ENCODE measurements around the gene MARCKSL1. TPM values are rescaled to one million over a fixed set of nuclear protein-coding genes. Genes with fewer than 3 reads are reported as not detected.

Gene MARCKSL1
- total RNA-seq, 6 donors from 2014 or later = 1.0 to 56.9 (median 9.4) TPM

- DNase-seq (no peak), ATAC-seq (ENCODE audit: low FRiP score in 2 of 2) (no peak)
- no peaks in the 10 kb centered on the region for H3K4me1 ChIP-seq
- peaks cover 41 to 90% (median 77%) of the 10 kb centered on the region in 4 donors for H3K36me3 ChIP-seq
- H3K4me3 ChIP-seq = no peak overlapping the region
- TF ChIP-seq EP300 (IDR thresholded peaks at IDR 0.05) = no peak
- TF ChIP-seq POLR2AphosphoS5 (IDR thresholded peaks at IDR 0.05) = no peak
- TF ChIP-seq CTCF (IDR thresholded peaks at IDR 0.05) = no peak
- TF ChIP-seq POLR2A (IDR thresholded peaks at IDR 0.05) = no peak
- H3K9me3 ChIP-seq = no peaks in the 10 kb centered on the region
- no peaks in the 10 kb centered on the region for H3K27me3 ChIP-seq
- H3K27ac ChIP-seq = no peak overlapping the region
- 59 to 65% methylated on average over 1 of the region's 1 CpG for WGBS, 2 donors
Measured at GRCh38 chr1:32373996-32374592, 38.1 kb upstream of the MARCKSL1 start.

- no peak for DNase-seq
- Histone ChIP-seq H3K4me1 (no peaks in the 10 kb centered on the region), H3K27me3 (no peaks in the 10 kb centered on the region), H3K4me3 (no peak overlapping the region), H3K36me3 (peaks cover 28 to 90% (median 77%) of the 10 kb centered on the region in 4 donors), H3K27ac (no peak overlapping the region), H3K9me3 (no peaks in the 10 kb centered on the region)
- 76 to 79% methylated on average over 5 of the region's 5 CpGs for WGBS, 2 donors
- TF ChIP-seq CTCF (IDR thresholded peaks at IDR 0.05) (no peak), POLR2AphosphoS5 (IDR thresholded peaks at IDR 0.05) (no peak), POLR2A (IDR thresholded peaks at IDR 0.05) (no peak), EP300 (IDR thresholded peaks at IDR 0.05) (no peak)
- no peak for ATAC-seq (ENCODE audit: low FRiP score in 2 of 2)
Measured at GRCh38 chr1:32372149-32372756, 36.2 kb upstream of the MARCKSL1 start.

- H3K27ac ChIP-seq = no peak overlapping the region
- DNase-seq = no peak
- no peaks in the 10 kb centered on the region for H3K4me1 ChIP-seq
- no peaks in the 10 kb centered on the region for H3K9me3 ChIP-seq
- H3K36me3 ChIP-seq = peaks cover 15 to 87% (median 65%) of the 10 kb centered on the region in 4 donors
- 93 to 94% methylated on average over 7 of the region's 7 CpGs for WGBS, 2 donors
- no peaks in the 10 kb centered on the region for H3K27me3 ChIP-seq
- H3K4me3 ChIP-seq = no peak overlapping the region
- TF ChIP-seq CTCF (IDR thresholded peaks at IDR 0.05) (no peak), EP300 (IDR thresholded peaks at IDR 0.05) (no peak), POLR2A (IDR thresholded peaks at IDR 0.05) (no peak), POLR2AphosphoS5 (IDR thresholded peaks at IDR 0.05) (no peak)
- no peak for ATAC-seq (ENCODE audit: low FRiP score in 2 of 2)
Measured at GRCh38 chr1:32367912-32368635, 32.0 kb upstream of the MARCKSL1 start.

- WGBS, 2 donors = 88 to 93% methylated on average over 6 of the region's 6 CpGs
Measured at GRCh38 chr1:32365445-32365844, 29.4 kb upstream of the MARCKSL1 start.

More at GRCh38 chr1:32365445-32365844, 29.4 kb upstream of the MARCKSL1 start:
- DNase-seq = no peak
- peaks cover 10 to 72% (median 53%) of the 10 kb centered on the region in 4 donors for H3K36me3 ChIP-seq
- ATAC-seq (ENCODE audit: low FRiP score in 2 of 2) = no peak
- H3K4me3 ChIP-seq = no peak overlapping the region
- H3K27me3 ChIP-seq = peaks cover 0 to 4% (median 0%) of the 10 kb centered on the region in 4 donors
- no peak overlapping the region for H3K27ac ChIP-seq
- no peak for TF ChIP-seq POLR2A (IDR thresholded peaks at IDR 0.05)
- no peak for TF ChIP-seq EP300 (IDR thresholded peaks at IDR 0.05)
- TF ChIP-seq CTCF (IDR thresholded peaks at IDR 0.05) = no peak
- H3K9me3 ChIP-seq = no peaks in the 10 kb centered on the region
- H3K4me1 ChIP-seq = peaks cover 13 to 17% (median 15%) of the 10 kb centered on the region in 4 donors

Measured in upper lobe of left lung (tissue), 6 donors.